Parathyroid adenoma (tissue), 2 donors: Measurements from ENCODE around the gene CCDC83.

ENCODE experiments used
- H2AFZ ChIP-seq: fragments of 300-600 bp; sonication (generic); one replicate; pipeline ENCODE4 v1.7.0; 2017; ENCODE audit warnings: antibody characterized with exemption, mild to moderate bottlenecking
- H3K27ac ChIP-seq: fragments of 300-600 bp; sonication (generic); one replicate; pipeline ENCODE4 v1.7.0; 2017
- H3K27me3 ChIP-seq: fragments of 300-600 bp; sonication (generic); one replicate; pipeline ENCODE4 v1.7.0; 2017; ENCODE audit warnings: low read length; ENCODE audit not compliant: control insufficient read depth, insufficient read depth
- H3K36me3 ChIP-seq: fragments of 300-600 bp; sonication (generic); one replicate; pipeline ENCODE4 v1.7.0; 2017; ENCODE audit warnings: low read length; ENCODE audit not compliant: control insufficient read depth, insufficient read depth
- H3K4me1 ChIP-seq: fragments of 300-600 bp; sonication (generic); one replicate; pipeline ENCODE4 v1.7.0; 2017; ENCODE audit warnings: control low read depth
- H3K4me2 ChIP-seq: fragments of 300-600 bp; sonication (generic); one replicate; pipeline ENCODE4 v1.7.0; 2017; ENCODE audit warnings: low read length
- H3K4me3 ChIP-seq: fragments of 300-600 bp; sonication (generic); one replicate; pipeline ENCODE4 v1.7.0; 2017; ENCODE audit warnings: low read depth, low read length
- H3K79me2 ChIP-seq: fragments of 300-600 bp; sonication (generic); one replicate; pipeline ENCODE4 v1.7.0; 2017; ENCODE audit warnings: control low read depth
- H3K9ac ChIP-seq: fragments of 300-600 bp; sonication (generic); one replicate; pipeline ENCODE4 v1.7.0; 2017; ENCODE audit warnings: mild to moderate bottlenecking
- H3K9me3 ChIP-seq: fragments of 300-600 bp; sonication (generic); one replicate; pipeline ENCODE4 v1.7.0; 2017; ENCODE audit warnings: low read length; ENCODE audit not compliant: control insufficient read depth
- CTCF ChIP-seq: fragments of 300-600 bp; sonication (generic); IDR thresholded peaks from one replicate; pipeline ENCODE4 v1.7.0; 2017; ENCODE audit warnings: antibody characterized with exemption, mild to moderate bottlenecking
- donor health status: primary hyperparathyroidism.

CCDC83 gene

GRCh38 chr11:85934596-85935169 is 79.5 kb downstream of the CCDC83 start:
- Histone ChIP-seq H3K27ac (no peak overlapping the region), H3K79me2 (no peaks in the 10 kb centered on the region), H3K4me3 (no peak overlapping the region), H3K9ac (no peak overlapping the region), H3K27me3 (no peaks in the 10 kb centered on the region), H3K36me3 (no peaks in the 10 kb centered on the region), H3K4me2 (no peak overlapping the region), H3K9me3 (no peaks in the 10 kb centered on the region), H3K4me1 (no peaks in the 10 kb centered on the region), H2AFZ (peak overlapping the region; percentile 60)
- no peak for TF ChIP-seq CTCF

GRCh38 chr11:85935751-85936150 is 80.6 kb downstream of the CCDC83 start:
- Histone ChIP-seq H3K9me3 (no peaks in the 10 kb centered on the region), H3K4me1 (no peaks in the 10 kb centered on the region), H3K36me3 (no peaks in the 10 kb centered on the region), H3K4me2 (no peak overlapping the region), H3K9ac (no peak overlapping the region), H2AFZ (no peak overlapping the region), H3K27ac (no peak overlapping the region), H3K27me3 (no peaks in the 10 kb centered on the region), H3K4me3 (no peak overlapping the region), H3K79me2 (no peaks in the 10 kb centered on the region)
- no peak for TF ChIP-seq CTCF

- Histone ChIP-seq H3K79me2 (no peaks in the 10 kb centered on the region), H3K36me3 (no peaks in the 10 kb centered on the region), H3K27ac (no peak overlapping the region), H3K4me2 (no peak overlapping the region), H3K9ac (no peak overlapping the region), H3K4me1 (no peaks in the 10 kb centered on the region), H3K27me3 (no peaks in the 10 kb centered on the region), H2AFZ (no peak overlapping the region), H3K4me3 (no peak overlapping the region), H3K9me3 (no peaks in the 10 kb centered on the region)
- no peak for TF ChIP-seq CTCF
Measured at GRCh38 chr11:85937835-85938234, 82.7 kb downstream of the CCDC83 start.

GRCh38 chr11:85939099-85940015 is 84.2 kb downstream of the CCDC83 start:
- TF ChIP-seq CTCF, result no peak
- Histone ChIP-seq H3K79me2 (no peaks in the 10 kb centered on the region), H3K27me3 (no peaks in the 10 kb centered on the region), H3K4me3 (no peak overlapping the region), H3K4me1 (no peaks in the 10 kb centered on the region), H3K9ac (no peak overlapping the region), H3K27ac (no peak overlapping the region), H2AFZ (no peak overlapping the region), H3K9me3 (no peaks in the 10 kb centered on the region), H3K36me3 (no peaks in the 10 kb centered on the region), H3K4me2 (no peak overlapping the region)
